ENCODE results near the gene TMED6.
"Not testable (repeated sequence)": the region's sequence is repeated elsewhere in the genome, so short reads cannot be mapped to it uniquely, and the experiment has no call there.

The TMED6 gene

GRCh38 chr16:69301861-69302260, 49.7 kb downstream of the TMED6 start:
- DNase-seq (ENCODE audit: low spot score), result no peak

GRCh38 chr16:69301187-69301586, 50.4 kb downstream of the TMED6 start:
- DNase-seq (ENCODE audit: low spot score), result no peak

- no peak for DNase-seq (ENCODE audit: low spot score)
Observed at GRCh38 chr16:69298261-69298660, 53.3 kb downstream of the TMED6 start.

- DNase-seq (ENCODE audit: low spot score), result not testable (repeated sequence)
Observed at GRCh38 chr16:69296771-69297170, 54.8 kb downstream of the TMED6 start.

- DNase-seq (ENCODE audit: low spot score), result no peak
Observed at GRCh38 chr16:69294051-69294450, 57.5 kb downstream of the TMED6 start.

GRCh38 chr16:69293401-69293800, 58.2 kb downstream of the TMED6 start:
- no peak for DNase-seq (ENCODE audit: low spot score)

Data from AG20443 (cell line).